ENCODE results near the gene ZNF831.

Gene ZNF831

DNA sequence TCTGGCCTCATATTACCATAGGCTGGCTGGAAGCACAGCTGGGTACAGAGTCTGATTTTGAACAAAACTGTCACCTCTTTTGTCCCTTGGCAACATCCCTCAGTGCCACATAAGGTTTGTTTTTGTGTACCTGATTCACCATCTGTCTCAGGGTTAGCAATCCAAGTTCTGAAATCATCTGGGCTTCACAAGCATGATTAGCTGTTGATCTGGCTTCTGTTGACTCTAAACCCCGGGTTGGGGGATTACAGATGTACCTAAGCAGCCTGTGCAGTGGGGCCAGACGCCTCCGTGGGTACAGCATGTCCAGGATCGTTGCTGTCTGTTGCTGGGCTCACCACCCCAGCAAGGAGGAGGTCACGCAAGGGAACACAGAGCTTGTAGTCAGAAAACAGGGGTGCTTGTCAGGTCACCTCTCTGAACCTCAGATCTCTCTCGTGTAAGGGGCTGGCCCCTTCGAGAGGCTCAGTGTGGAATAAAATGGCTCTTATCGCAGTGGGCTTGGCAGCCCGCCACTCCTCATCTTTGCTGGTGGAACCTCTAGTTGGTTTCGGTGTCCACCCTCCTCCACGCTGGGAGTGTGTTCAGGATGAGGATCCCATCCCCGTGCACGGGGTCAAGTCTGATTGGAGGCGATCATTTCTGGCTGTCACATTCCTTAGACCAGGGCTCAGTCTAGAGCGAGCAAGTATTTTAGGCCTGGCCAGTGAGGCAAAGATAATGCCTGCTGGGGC is 39.2 kb upstream of the ZNF831 start:
- no peak for DNase-seq (ENCODE audit: low read depth, low spot score)
- 0 out of 2 replicates have a peak, but pooled peaks cover 2% of the 10 kb centered on the region for H3K4me1 ChIP-seq (ENCODE audit: control insufficient read depth, insufficient read depth, low read length)
- H3K27ac ChIP-seq (ENCODE audit: low read length), result no peak overlapping the region
- no peaks in the 10 kb centered on the region for H3K27me3 ChIP-seq (ENCODE audit: control insufficient read depth, insufficient read depth, low read length)
- no peak overlapping the region for H3K4me3 ChIP-seq (ENCODE audit: low read length)
- WGBS (ENCODE audit: insufficient coverage, insufficient read length), result no CpG with 5 or more reads among the region's 15 CpGs
- H3K9me3 ChIP-seq (ENCODE audit: control insufficient read depth, insufficient read depth, low read length), result no peaks in the 10 kb centered on the region
- H3K36me3 ChIP-seq (ENCODE audit: control insufficient read depth, insufficient read depth, low read length), result no peaks in the 10 kb centered on the region

DNA sequence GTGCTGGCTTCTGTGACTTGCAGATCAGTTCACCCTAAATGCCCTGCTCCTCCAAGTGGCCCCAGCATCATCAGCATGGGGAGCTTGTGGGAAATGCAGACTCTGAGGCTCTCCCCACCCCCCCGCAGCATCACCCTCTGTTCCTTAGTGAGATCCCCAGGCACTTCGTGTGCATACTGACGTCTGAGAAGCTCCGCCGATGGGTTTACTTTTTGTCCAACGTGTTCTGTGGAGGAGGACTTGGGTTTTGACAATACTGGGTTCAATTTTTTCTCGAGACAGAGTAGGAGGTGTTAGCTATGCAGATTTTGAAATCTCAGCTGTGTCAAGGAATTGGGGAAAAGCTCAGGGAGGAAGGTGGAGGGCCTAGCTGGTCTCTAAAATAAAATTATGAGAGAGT is 38.3 kb upstream of the ZNF831 start:
- Histone ChIP-seq H3K4me1 (ENCODE audit: control insufficient read depth, insufficient read depth, low read length) (0 out of 2 replicates have a peak, but pooled peaks cover 2% of the 10 kb centered on the region), H3K4me3 (ENCODE audit: low read length) (no peak overlapping the region), H3K36me3 (ENCODE audit: control insufficient read depth, insufficient read depth, low read length) (no peaks in the 10 kb centered on the region), H3K27me3 (ENCODE audit: control insufficient read depth, insufficient read depth, low read length) (no peaks in the 10 kb centered on the region), H3K9me3 (ENCODE audit: control insufficient read depth, insufficient read depth, low read length) (no peaks in the 10 kb centered on the region), H3K27ac (ENCODE audit: low read length) (no peak overlapping the region)
- WGBS (ENCODE audit: insufficient coverage, insufficient read length), result no CpG with 5 or more reads among the region's 7 CpGs
- DNase-seq (ENCODE audit: low read depth, low spot score), result no peak

DNA sequence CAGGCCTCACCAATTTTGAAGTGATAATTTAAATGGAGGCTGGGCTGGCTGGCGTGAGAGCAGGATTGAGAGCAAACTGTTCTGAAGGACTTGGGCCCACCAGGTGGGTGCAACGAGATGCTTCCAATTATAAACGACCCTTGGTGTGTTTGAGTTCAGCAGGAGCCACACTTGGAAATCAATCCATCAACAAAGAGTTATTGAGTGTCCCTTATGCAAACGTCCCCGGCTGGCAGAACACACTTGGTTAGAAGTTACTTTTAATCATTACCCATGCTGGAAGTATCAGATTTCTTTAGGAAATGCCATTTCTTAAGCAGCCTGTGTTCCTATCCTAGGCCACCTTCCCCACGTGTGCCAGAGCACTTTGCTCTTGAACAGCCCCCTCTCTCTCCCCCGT is 37.8 kb upstream of the ZNF831 start:
- Histone ChIP-seq H3K27ac (ENCODE audit: low read length) (no peak overlapping the region), H3K27me3 (ENCODE audit: control insufficient read depth, insufficient read depth, low read length) (no peaks in the 10 kb centered on the region), H3K9me3 (ENCODE audit: control insufficient read depth, insufficient read depth, low read length) (no peaks in the 10 kb centered on the region), H3K4me3 (ENCODE audit: low read length) (no peak overlapping the region), H3K4me1 (ENCODE audit: control insufficient read depth, insufficient read depth, low read length) (0 out of 2 replicates have a peak, but pooled peaks cover 2% of the 10 kb centered on the region), H3K36me3 (ENCODE audit: control insufficient read depth, insufficient read depth, low read length) (no peaks in the 10 kb centered on the region)
- no CpG with 5 or more reads among the region's 7 CpGs for WGBS (ENCODE audit: insufficient coverage, insufficient read length)
- no peak for DNase-seq (ENCODE audit: low read depth, low spot score)

DNA sequence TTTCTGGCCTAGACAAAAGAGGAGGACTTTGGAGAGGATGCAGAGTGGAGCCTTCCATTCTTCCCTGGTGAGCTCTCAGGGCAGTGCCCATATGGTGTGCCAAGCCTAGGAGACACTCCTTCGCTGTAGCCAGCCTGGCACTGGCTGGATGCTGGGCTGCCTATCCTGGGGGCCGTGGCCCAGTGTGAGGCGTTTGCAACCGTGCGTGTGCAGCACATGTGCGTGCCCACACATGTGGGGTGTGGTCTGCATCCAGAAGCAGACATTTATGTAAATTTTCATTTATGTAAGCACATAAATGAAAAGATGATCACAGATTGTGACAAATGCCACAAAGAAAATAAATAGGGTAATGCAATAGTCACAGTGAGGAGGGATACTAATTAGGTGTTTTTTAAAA is 35.8 kb upstream of the ZNF831 start:
- H3K4me1 ChIP-seq (ENCODE audit: control insufficient read depth, insufficient read depth, low read length), result 0 out of 2 replicates have a peak, but pooled peaks cover 2% of the 10 kb centered on the region
- WGBS (ENCODE audit: insufficient coverage, insufficient read length), result no CpG with 5 or more reads among the region's 6 CpGs
- DNase-seq (ENCODE audit: low read depth, low spot score), result no peak
- H3K36me3 ChIP-seq (ENCODE audit: control insufficient read depth, insufficient read depth, low read length), result no peaks in the 10 kb centered on the region
- H3K4me3 ChIP-seq (ENCODE audit: low read length), result no peak overlapping the region
- H3K9me3 ChIP-seq (ENCODE audit: control insufficient read depth, insufficient read depth, low read length), result no peaks in the 10 kb centered on the region
- H3K27ac ChIP-seq (ENCODE audit: low read length), result no peak overlapping the region
- H3K27me3 ChIP-seq (ENCODE audit: control insufficient read depth, insufficient read depth, low read length), result no peaks in the 10 kb centered on the region

DNA sequence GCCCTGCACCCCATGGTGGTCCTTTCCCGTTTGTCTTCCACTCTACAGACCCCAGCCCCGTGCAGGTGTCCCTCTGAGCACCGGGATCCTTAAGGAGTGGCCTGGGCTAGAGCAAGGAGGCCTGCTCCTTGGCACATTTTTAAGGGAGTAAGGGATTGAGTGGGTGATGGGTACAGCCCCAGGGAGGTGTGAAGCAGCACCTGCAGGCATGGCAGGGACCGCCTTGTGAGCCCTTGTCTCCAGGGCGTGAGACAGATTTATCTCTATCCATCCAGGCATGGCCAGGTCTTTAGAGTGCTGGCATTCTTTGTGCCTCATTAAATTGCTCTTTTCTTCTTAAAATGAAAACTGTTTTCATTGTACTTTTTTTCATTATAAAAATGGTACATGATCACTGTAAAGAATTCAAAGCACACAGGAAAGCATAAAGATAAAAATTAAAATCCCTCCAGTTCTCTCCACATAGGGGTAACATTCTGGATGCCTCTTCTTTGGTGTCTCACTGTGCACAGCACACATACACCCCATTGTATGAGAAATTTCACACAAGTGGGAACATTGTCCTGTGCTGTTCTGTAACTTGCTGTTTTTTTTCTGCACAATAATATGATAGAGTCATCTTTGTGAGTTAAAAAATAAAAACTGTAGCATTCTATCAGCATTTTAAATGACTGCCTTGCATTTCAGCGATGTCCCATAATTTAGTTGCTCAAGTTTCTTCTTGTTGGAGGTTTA is 31.9 kb upstream of the ZNF831 start:
- no peaks in the 10 kb centered on the region for H3K36me3 ChIP-seq (ENCODE audit: control insufficient read depth, insufficient read depth, low read length)
- H3K27ac ChIP-seq (ENCODE audit: low read length), result no peak overlapping the region
- no peak overlapping the region for H3K4me3 ChIP-seq (ENCODE audit: low read length)
- H3K9me3 ChIP-seq (ENCODE audit: control insufficient read depth, insufficient read depth, low read length), result peaks cover 3% of the 10 kb centered on the region; the same call in 1 of the 2 replicates
- no peak for DNase-seq (ENCODE audit: low read depth, low spot score)
- no CpG with 5 or more reads among the region's 6 CpGs for WGBS (ENCODE audit: insufficient coverage, insufficient read length)
- no peaks in the 10 kb centered on the region for H3K4me1 ChIP-seq (ENCODE audit: control insufficient read depth, insufficient read depth, low read length)
- no peaks in the 10 kb centered on the region for H3K27me3 ChIP-seq (ENCODE audit: control insufficient read depth, insufficient read depth, low read length)

DNA sequence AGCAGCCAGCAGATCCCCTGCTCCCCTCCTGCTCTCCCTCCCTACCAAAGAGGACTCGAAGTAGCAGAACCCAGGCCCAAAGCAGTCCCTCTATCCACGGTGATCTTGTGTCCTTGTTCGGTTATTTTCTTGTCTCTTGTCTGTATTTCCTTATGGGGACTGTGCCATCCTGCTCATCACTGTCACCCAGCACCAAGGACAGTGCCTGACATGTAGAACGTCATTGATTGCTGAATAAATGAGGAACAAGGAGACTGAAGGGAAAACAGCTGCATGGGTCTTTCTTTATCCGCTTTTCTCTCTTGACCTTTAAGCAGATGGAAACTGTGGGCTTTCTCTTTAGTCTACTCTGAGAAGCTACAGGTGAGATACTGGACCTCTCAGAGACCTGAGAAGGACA is 29.4 kb upstream of the ZNF831 start:
- Histone ChIP-seq H3K9me3 (ENCODE audit: control insufficient read depth, insufficient read depth, low read length) (peaks cover 5% of the 10 kb centered on the region; the same call in 1 of the 2 replicates), H3K4me3 (ENCODE audit: low read length) (no peak overlapping the region), H3K4me1 (ENCODE audit: control insufficient read depth, insufficient read depth, low read length) (no peaks in the 10 kb centered on the region), H3K27ac (ENCODE audit: low read length) (no peak overlapping the region), H3K27me3 (ENCODE audit: control insufficient read depth, insufficient read depth, low read length) (no peaks in the 10 kb centered on the region), H3K36me3 (ENCODE audit: control insufficient read depth, insufficient read depth, low read length) (no peaks in the 10 kb centered on the region)
- WGBS (ENCODE audit: insufficient coverage, insufficient read length), result no CpG with 5 or more reads among the region's 5 CpGs
- DNase-seq (ENCODE audit: low read depth, low spot score), result no peak

DNA sequence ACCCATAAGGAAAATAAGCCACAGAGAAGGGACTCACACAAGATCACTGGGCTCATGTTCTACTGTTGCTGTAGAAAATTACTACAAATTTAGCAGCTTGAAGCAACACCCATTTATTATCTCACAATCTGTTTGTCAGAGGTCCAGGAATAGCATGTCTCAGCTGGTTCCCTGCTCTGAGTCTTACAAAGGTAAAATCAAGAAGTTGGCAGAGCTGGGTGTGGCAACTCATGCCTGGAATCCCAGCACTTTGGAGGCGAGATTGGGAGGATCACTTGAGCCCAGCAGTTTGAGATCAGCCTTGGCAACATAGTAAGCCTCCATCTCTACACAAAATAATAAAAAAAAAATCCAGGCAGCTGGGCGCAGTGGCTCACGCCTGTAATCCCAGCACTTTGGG is 28.5 kb upstream of the ZNF831 start:
- peaks cover 5% of the 10 kb centered on the region; the same call in 1 of the 2 replicates for H3K9me3 ChIP-seq (ENCODE audit: control insufficient read depth, insufficient read depth, low read length)
- no peak overlapping the region for H3K4me3 ChIP-seq (ENCODE audit: low read length)
- H3K27ac ChIP-seq (ENCODE audit: low read length), result no peak overlapping the region
- no peaks in the 10 kb centered on the region for H3K36me3 ChIP-seq (ENCODE audit: control insufficient read depth, insufficient read depth, low read length)
- H3K27me3 ChIP-seq (ENCODE audit: control insufficient read depth, insufficient read depth, low read length), result no peaks in the 10 kb centered on the region
- no peaks in the 10 kb centered on the region for H3K4me1 ChIP-seq (ENCODE audit: control insufficient read depth, insufficient read depth, low read length)
- no CpG with 5 or more reads among the region's 3 CpGs for WGBS (ENCODE audit: insufficient coverage, insufficient read length)
- DNase-seq (ENCODE audit: low read depth, low spot score), result no peak

DNA sequence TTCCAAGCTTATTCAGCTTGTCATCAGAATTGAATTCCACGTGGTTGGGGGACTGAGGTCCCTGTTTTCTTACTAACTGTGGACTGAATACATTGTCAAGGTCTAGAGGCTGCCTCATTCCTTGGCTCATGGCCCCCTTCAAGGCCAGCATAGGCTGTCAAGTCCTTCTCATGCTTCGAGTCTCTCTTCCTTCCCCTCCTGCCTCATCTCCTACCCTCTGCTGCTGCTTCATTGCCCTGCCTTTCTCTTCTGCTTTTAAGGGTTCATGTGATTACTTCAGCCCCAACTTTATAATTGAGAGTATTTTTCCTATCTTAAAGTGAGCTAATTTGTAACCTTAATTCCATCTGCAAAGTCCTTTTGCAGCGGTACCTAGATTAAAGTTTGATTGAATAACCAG is 27.6 kb upstream of the ZNF831 start:
- WGBS (ENCODE audit: insufficient coverage, insufficient read length), result no CpG with 5 or more reads among the region's 3 CpGs
- Histone ChIP-seq H3K9me3 (ENCODE audit: control insufficient read depth, insufficient read depth, low read length) (peaks cover 5% of the 10 kb centered on the region; the same call in 1 of the 2 replicates), H3K27ac (ENCODE audit: low read length) (no peak overlapping the region), H3K4me1 (ENCODE audit: control insufficient read depth, insufficient read depth, low read length) (no peaks in the 10 kb centered on the region), H3K4me3 (ENCODE audit: low read length) (no peak overlapping the region), H3K36me3 (ENCODE audit: control insufficient read depth, insufficient read depth, low read length) (no peaks in the 10 kb centered on the region), H3K27me3 (ENCODE audit: control insufficient read depth, insufficient read depth, low read length) (no peaks in the 10 kb centered on the region)
- DNase-seq (ENCODE audit: low read depth, low spot score), result no peak

DNA sequence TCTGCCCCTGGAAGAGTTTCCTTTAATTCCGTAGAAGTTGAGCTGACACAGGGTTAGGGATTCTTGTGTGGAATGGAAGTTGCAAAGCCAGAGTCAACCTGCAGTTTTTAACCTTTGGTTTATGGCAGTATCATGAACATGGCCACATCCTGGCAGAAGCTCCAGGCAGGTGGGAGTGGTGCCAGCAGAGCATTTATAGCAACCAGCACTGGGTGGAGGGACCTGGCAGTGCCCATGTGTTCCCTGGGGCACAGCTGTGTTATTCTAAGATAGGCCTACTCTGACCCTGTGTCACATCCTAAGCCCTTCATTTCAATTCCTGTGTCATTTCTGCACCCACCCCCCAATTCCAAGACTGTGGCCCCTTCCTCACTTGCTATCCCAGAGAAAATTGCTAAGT is 26.1 kb upstream of the ZNF831 start:
- WGBS (ENCODE audit: insufficient coverage, insufficient read length), result no CpG with 5 or more reads among the region's 1 CpG
- H3K36me3 ChIP-seq (ENCODE audit: control insufficient read depth, insufficient read depth, low read length), result no peaks in the 10 kb centered on the region

DNA sequence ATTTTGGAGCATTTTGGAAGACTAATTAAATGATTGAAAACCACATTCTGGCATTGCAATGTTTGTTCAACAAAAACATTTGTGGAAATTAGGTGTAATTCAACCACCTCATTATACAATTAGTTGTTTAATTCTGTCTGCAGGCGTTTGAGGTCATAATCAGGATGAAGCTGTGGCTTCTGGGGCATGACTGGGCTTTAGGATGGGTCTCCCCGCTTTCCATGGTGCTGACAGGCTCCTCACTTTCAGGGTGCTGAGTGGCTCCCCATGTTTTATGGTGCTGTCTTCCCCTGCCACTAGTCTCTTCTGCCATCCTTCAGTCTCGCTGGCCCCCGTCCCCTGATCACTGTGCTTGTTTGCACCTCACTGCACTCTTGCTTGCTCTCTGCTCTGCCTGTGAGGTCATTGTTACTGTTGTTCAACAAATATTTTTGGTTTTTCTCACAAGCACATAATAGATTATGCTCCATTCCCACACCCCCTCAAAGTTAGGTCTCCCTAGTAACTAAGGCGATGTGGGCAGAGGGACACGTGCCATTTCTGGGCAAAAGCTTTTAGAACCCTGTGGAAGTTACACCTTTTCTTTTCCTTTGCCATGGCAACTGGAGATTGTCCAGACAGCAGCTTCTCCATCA is 25.4 kb upstream of the ZNF831 start:
- Histone ChIP-seq H3K9me3 (ENCODE audit: control insufficient read depth, insufficient read depth, low read length) (peaks cover 5% of the 10 kb centered on the region; the same call in 1 of the 2 replicates), H3K27ac (ENCODE audit: low read length) (no peak overlapping the region), H3K27me3 (ENCODE audit: control insufficient read depth, insufficient read depth, low read length) (no peaks in the 10 kb centered on the region), H3K4me1 (ENCODE audit: control insufficient read depth, insufficient read depth, low read length) (no peaks in the 10 kb centered on the region), H3K4me3 (ENCODE audit: low read length) (no peak overlapping the region), H3K36me3 (ENCODE audit: control insufficient read depth, insufficient read depth, low read length) (no peaks in the 10 kb centered on the region)
- DNase-seq (ENCODE audit: low read depth, low spot score), result no peak
- no CpG with 5 or more reads among the region's 6 CpGs for WGBS (ENCODE audit: insufficient coverage, insufficient read length)

More for the DNA sequence above, 26.1 kb upstream of the ZNF831 start:
- Histone ChIP-seq H3K27me3 (ENCODE audit: control insufficient read depth, insufficient read depth, low read length) (no peaks in the 10 kb centered on the region), H3K4me1 (ENCODE audit: control insufficient read depth, insufficient read depth, low read length) (no peaks in the 10 kb centered on the region), H3K4me3 (ENCODE audit: low read length) (no peak overlapping the region), H3K27ac (ENCODE audit: low read length) (no peak overlapping the region), H3K9me3 (ENCODE audit: control insufficient read depth, insufficient read depth, low read length) (peaks cover 5% of the 10 kb centered on the region; the same call in 1 of the 2 replicates)
- no peak for DNase-seq (ENCODE audit: low read depth, low spot score)

All from iPS DF 6.9 (cell line).